IPS DF 4.7 (cell line): ENCODE results near the gene IRS1.

Source experiments
- DNase-seq: peaks from one replicate; pipeline ENCODE4 v3.0.0-alpha.2; 2013; ENCODE audit warnings: low spot score; ENCODE audit errors: extremely low read depth

IRS1 gene

GRCh38 chr2:226756131-226756530, 43.5 kb downstream of the IRS1 start:
- DNase-seq = no peak

DNA sequence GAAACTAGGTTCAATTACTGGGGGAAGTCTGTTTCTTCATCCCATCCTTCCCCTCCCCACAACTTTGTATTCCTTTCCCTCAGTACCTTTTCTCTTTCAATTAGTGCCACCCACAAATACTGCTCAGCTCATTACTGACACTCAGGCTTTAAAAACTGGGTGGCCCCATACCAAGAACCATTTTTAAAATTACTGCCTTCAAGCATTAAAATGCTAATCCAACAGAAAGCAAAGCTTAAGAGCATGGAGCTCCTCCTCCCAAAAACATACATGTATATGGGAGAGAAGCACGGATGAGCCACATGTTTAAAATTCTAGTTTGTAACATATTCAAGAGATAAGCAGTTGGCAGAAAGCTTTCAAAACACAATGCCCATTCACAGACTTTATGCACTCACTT, 44.0 kb downstream of the IRS1 start:
- DNase-seq = no peak

DNA sequence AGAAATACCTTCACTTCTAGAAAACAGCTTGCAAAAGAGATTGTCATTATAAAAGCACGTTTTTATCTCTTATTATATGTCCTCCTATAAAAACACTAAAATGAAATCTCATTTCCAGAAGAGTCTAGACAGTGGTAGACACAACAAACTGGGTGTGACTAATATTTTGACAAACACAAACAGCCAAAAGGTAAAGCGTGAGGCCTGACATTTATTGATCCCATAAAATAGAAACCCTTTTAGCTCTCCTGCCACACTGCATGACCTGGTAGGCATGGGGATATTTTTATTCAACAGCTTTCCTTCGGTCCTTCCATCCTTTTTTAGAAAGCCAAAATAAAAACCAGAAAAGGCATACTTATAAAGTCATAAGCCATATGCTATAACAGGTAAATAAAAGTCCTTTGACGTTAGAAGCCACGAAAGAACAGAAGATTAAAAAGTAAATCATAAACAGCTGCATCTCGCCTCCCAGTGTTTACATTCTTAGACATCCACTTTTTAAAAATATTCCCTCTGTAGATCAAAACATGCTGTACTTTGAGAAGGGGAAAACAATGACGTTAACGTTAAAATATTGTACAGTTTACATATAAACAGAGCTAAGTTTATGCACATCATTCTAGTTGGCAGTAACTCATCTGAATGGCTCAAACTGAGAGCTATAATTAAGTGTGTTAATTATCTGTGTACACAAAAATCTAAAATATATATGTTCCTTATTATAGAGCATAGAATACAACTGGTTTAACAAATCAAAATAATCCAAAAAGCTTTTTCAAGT, 44.6 kb downstream of the IRS1 start:
- no peak for DNase-seq

- no peak for DNase-seq
Measured at GRCh38 chr2:226752887-226753286, 46.7 kb downstream of the IRS1 start.

DNA sequence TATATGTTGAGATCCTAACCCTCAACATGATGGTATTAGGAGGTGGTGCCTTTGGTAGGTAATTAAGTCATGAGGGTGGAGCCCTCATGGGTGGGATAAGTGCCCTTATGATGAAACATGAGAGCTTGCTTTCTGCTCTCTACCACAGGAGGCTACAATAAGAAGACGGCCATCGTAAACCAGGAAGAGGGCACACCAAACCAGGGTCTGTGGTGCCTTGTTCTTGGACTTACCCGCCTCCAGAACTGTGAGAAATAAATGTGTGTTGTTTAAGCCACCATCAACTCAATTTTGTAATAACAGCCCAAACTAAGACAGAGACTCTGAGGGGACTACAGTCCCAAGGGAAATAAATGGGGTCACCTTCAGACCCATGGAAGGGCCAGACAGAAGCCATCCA, 52.3 kb downstream of the IRS1 start:
- no peak for DNase-seq

DNA sequence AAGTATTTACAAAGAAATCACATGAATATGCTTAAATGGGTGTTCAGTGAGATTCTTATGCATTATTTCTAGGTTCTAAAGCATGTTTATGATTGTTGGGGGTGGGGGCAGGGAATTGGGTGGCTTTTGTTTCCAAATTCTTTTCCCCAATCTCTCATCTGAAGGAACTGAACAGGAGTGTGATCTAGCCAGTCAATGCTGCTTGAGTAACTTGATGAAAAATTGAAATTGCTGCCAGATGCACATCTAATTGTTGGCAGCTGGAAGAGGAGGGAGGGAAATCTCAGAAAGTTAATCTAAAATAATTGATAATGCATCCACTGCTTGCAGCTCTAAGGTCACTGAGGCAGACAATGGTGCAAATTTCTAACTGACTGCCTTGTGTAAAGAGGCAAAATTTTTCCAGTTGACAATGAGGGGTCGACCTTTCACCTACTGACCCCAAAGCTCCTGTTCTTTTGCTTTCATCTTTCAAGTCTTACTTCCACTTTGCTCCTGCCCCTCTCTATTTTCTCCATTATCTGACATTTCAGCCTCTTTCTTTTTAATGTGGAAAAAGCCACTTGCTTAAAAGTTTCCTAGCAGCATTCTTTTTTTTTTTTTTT, 53.3 kb downstream of the IRS1 start:
- no peak for DNase-seq

- no peak for DNase-seq
Measured at GRCh38 chr2:226743915-226744314, 55.7 kb downstream of the IRS1 start.

GRCh38 chr2:226742347-226742746, 57.3 kb downstream of the IRS1 start:
- no peak for DNase-seq

GRCh38 chr2:226740039-226740648, 59.5 kb downstream of the IRS1 start:
- no peak for DNase-seq

- DNase-seq = no peak
Measured at GRCh38 chr2:226739545-226740030, 60.0 kb downstream of the IRS1 start.

GRCh38 chr2:226738821-226739544, 60.6 kb downstream of the IRS1 start:
- DNase-seq = no peak

- DNase-seq = no peak
Measured at GRCh38 chr2:226738191-226738820, 61.3 kb downstream of the IRS1 start.

- no peak for DNase-seq
Measured at GRCh38 chr2:226736382-226736781, 63.2 kb downstream of the IRS1 start.

GRCh38 chr2:226733927-226734564, 65.6 kb downstream of the IRS1 start:
- no peak for DNase-seq

- no peak for DNase-seq
Measured at GRCh38 chr2:226733189-226733858, 66.3 kb downstream of the IRS1 start.

DNA sequence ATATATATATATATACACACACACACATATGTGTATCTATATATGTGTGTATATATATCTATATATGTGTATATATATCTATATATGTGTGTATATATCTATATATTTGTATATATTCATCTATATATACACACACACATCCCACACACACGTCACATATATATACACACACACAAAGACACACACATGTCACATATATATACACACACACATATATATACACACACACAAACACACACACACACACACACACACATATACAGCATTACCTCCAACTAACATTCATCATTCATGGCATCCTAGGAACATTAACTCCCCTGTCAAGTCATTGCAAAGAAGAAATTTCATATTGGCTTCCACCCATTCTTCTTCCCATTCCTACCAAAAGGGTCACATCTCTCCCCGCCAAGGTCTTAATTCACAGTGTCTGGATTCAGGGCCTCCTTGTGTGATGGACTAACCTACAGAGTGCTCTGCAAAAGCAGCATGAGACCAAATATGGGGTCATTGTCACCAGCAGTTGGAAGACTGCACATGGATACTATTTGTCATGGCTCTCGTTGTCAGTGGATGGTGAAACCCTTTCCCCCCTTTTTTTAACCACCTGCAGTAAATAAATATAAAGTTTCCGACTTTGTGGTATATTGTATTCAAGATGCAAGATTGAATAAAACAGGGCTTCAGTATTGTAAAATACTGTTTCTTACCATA, 67.0 kb downstream of the IRS1 start:
- DNase-seq = no peak

- peak; percentile 9 for DNase-seq
Measured at GRCh38 chr2:226730481-226730880, 69.1 kb downstream of the IRS1 start.

DNA sequence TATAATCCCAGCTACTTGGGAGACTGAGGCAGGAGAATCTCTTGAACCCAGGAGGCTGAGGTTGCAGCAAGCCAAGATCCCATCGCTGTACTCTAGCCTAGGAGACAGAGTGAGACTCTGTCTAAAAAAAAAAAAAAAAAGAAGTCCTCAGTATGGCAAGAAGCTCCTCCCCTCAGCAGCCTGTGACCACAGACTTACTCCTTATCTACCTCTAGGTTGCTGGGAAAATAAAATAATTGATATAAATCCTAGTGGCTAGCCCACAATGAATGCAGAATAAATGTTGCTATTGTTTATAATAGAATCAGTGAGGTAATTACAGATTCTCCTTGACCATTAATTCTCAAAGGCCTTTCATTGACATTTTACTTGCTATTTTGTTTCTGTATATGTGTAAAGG, 70.6 kb downstream of the IRS1 start:
- no peak for DNase-seq

DNA sequence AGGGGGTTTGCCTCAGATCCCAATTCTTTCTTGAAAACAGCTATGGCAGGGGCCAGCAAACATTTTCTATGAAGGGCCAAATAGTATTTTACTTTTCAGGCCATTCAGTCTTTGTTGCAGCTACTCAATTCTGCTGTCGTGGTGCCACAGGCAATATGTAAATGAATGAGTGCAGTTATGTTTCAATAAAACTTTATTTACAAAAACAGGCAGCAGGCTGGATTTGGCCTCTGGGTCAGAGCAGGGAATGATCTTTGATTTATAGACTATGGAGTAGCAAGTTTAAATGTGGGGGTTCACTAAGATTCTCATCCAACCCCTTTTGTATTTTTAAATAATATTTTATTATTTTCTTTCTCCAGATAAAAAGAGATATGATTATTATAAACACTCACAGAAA, 72.4 kb downstream of the IRS1 start:
- no peak for DNase-seq

DNA sequence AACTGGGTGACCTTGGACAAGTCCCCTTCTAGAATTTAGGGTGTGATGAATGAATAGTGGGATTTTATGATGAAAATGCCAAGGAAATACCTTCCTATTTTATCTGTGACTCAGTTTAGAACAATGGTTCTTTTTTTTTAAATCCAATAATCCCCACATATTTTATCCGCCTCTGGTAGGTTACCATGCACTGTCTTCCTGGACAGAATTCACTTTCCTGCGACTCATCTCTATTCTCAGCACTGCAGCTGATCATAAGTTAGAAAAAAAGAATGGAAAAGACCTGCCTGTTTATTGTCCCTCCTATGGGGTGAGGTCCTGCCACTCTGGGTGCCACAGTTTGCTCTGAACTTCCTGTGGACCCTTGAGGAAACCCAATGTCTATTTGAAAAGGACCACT, 73.1 kb downstream of the IRS1 start:
- DNase-seq = no peak
